ENCODE results near the gene HLA-DPA1. TPM values are rescaled to one million over a fixed set of nuclear protein-coding genes. Genes with fewer than 3 reads are reported as not detected.

HLA-DPA1 gene
- total RNA-seq, 1 experiment from 2014 or later, result 0.43 TPM

GRCh38 chr6:33050014-33050810 is 23.2 kb downstream of the HLA-DPA1 start:
- ChIA-PET CTCF (interaction anchor here (0.5 kb wide), 2 partner anchors 26 to 661 kb away, joined by 3 to 6 read pairs; partner anchors contain the start of gene UQCC2), POLR2A (ENCODE audit: low non-redundant PET) (interaction anchor here (0.6 kb wide), 1 partner anchor 69 kb away, joined by 3 read pairs; no protein-coding TSS in a partner anchor)
- H3K27ac ChIP-seq (ENCODE audit: low read depth, low read length, poor library complexity, severe bottlenecking), result no peak overlapping the region
- no peak for DNase-seq (ENCODE audit: low spot score)
- intact Hi-C loops (cut with micrococcal nuclease; ENCODE audit: unreplicated experiment), result no loop called here
- H3K4me3 ChIP-seq (ENCODE audit: low read depth, low read length, poor library complexity, severe bottlenecking), result no peak overlapping the region
- TF ChIP-seq, protein P1, sequence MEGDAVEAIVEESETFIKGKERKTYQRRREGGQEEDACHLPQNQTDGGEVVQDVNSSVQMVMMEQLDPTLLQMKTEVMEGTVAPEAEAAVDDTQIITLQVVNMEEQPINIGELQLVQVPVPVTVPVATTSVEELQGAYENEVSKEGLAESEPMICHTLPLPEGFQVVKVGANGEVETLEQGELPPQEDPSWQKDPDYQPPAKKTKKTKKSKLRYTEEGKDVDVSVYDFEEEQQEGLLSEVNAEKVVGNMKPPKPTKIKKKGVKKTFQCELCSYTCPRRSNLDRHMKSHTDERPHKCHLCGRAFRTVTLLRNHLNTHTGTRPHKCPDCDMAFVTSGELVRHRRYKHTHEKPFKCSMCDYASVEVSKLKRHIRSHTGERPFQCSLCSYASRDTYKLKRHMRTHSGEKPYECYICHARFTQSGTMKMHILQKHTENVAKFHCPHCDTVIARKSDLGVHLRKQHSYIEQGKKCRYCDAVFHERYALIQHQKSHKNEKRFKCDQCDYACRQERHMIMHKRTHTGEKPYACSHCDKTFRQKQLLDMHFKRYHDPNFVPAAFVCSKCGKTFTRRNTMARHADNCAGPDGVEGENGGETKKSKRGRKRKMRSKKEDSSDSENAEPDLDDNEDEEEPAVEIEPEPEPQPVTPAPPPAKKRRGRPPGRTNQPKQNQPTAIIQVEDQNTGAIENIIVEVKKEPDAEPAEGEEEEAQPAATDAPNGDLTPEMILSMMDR (conservative IDR thresholded peaks at IDR 0.05; ENCODE audit: low read depth, low read length), result no peak
- no peak for TF ChIP-seq EZH2 (IDR thresholded peaks at IDR 0.05; ENCODE audit: borderline replicate concordance, low read depth, low read length, poor library complexity, severe bottlenecking)
- no peaks in the 10 kb centered on the region for H3K4me1 ChIP-seq (ENCODE audit: insufficient read depth, low read length, poor library complexity, severe bottlenecking)
- H3K27me3 ChIP-seq (replicated peaks; ENCODE audit: insufficient read depth, low read depth, low read length, poor library complexity), result peaks cover 10% of the 10 kb centered on the region
- BruUV-seq (replicated peaks), result no TSS peak
- H3K9me3 ChIP-seq (ENCODE audit: low read depth, low read length, poor library complexity, severe bottlenecking), result no peaks in the 10 kb centered on the region
- no peaks in the 10 kb centered on the region for H3K36me3 ChIP-seq (ENCODE audit: insufficient read depth, low read length, poor library complexity, severe bottlenecking)

DNA sequence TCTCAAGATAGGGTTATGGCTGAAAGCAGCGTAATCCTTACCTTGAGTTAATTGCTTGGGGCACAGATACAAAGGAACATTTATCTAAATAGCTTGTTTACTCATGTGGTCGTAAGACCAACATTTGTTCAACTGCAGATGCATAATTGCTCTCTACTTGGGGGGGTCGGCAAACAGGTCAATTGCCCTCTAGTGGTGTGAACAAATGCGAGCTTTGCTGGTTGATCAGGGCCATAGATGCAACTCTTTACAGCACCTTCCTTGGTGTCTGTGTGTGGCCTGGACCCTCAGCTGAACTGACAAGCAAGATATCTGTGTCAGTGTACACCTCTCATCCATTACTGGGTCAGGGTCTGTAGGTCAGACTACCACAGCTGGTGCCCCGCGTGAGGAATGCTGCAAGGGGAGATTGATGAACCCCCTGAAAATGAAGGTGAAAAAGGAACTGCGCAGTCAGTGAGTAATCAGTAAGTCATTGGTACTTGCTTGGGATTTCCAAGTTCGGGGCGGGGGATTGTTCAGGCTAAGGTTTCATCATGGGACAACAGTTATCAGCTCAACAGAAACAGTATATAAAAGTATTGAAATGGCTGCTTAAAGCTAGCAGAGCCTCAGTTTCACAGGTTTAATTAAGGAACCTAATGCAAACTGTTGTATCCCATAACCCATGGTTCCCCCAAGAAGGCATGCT is 24.0 kb downstream of the HLA-DPA1 start:
- TF ChIP-seq, protein P1 (conservative IDR thresholded peaks at IDR 0.05; ENCODE audit: low read depth, low read length), result peak; percentile 40
- TF ChIP-seq EZH2 (IDR thresholded peaks at IDR 0.05; ENCODE audit: borderline replicate concordance, low read depth, low read length, poor library complexity, severe bottlenecking), result no peak
- DNase-seq (ENCODE audit: low spot score), result no peak
- peaks cover 10% of the 10 kb centered on the region for H3K27me3 ChIP-seq (replicated peaks; ENCODE audit: insufficient read depth, low read depth, low read length, poor library complexity)
- H3K36me3 ChIP-seq (ENCODE audit: insufficient read depth, low read length, poor library complexity, severe bottlenecking), result no peaks in the 10 kb centered on the region
- no peak overlapping the region for H3K27ac ChIP-seq (ENCODE audit: low read depth, low read length, poor library complexity, severe bottlenecking)
- ChIA-PET POLR2A (ENCODE audit: low non-redundant PET) (no interaction called here), CTCF (interaction anchor here (0.5 kb wide), 2 partner anchors 25 to 662 kb away, joined by 3 to 6 read pairs; partner anchors contain the start of gene UQCC2)
- BruUV-seq (replicated peaks), result no TSS peak
- intact Hi-C loops (cut with micrococcal nuclease; ENCODE audit: unreplicated experiment), result no loop called here
- no peak overlapping the region for H3K4me3 ChIP-seq (ENCODE audit: low read depth, low read length, poor library complexity, severe bottlenecking)
- H3K4me1 ChIP-seq (ENCODE audit: insufficient read depth, low read length, poor library complexity, severe bottlenecking), result no peaks in the 10 kb centered on the region
- no peaks in the 10 kb centered on the region for H3K9me3 ChIP-seq (ENCODE audit: low read depth, low read length, poor library complexity, severe bottlenecking)

DNA sequence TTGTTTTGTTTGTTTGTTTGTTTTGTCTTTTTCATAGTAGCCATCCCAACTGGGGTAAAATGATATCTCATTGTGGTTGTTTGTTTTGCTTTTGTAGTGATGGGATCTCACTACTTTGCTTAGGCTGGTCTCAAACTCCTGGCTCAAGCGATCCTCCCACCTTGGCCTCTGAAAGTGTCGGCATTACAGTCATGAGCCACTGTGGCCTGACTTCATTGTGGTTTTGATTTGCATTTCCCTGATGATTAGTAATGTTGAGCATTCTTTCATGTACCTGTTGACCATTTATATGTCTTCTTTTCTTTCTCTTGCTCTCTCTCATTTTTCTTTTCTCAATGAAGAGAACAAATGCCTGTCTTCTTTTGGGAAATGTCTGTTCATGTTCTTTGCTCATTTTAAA is 33.3 kb downstream of the HLA-DPA1 start:
- no peak for TF ChIP-seq EZH2 (IDR thresholded peaks at IDR 0.05; ENCODE audit: borderline replicate concordance, low read depth, low read length, poor library complexity, severe bottlenecking)
- TF ChIP-seq, protein P1 (conservative IDR thresholded peaks at IDR 0.05; ENCODE audit: low read depth, low read length), result no peak
- H3K27ac ChIP-seq (ENCODE audit: low read depth, low read length, poor library complexity, severe bottlenecking), result no peak overlapping the region
- no peaks in the 10 kb centered on the region for H3K4me1 ChIP-seq (ENCODE audit: insufficient read depth, low read length, poor library complexity, severe bottlenecking)
- BruUV-seq (replicated peaks), result no TSS peak
- peaks cover 37% of the 10 kb centered on the region for H3K27me3 ChIP-seq (replicated peaks; ENCODE audit: insufficient read depth, low read depth, low read length, poor library complexity)
- ChIA-PET CTCF (no interaction called here), POLR2A (ENCODE audit: low non-redundant PET) (no interaction called here)
- H3K9me3 ChIP-seq (ENCODE audit: low read depth, low read length, poor library complexity, severe bottlenecking), result no peaks in the 10 kb centered on the region
- no peak for DNase-seq (ENCODE audit: low spot score)
- no peaks in the 10 kb centered on the region for H3K36me3 ChIP-seq (ENCODE audit: insufficient read depth, low read length, poor library complexity, severe bottlenecking)
- H3K4me3 ChIP-seq (ENCODE audit: low read depth, low read length, poor library complexity, severe bottlenecking), result no peak overlapping the region
- intact Hi-C loops (cut with micrococcal nuclease; ENCODE audit: unreplicated experiment), result no loop called here

Data from A673 (cell line).